Breast epithelium (tissue), 4 donors: ENCODE data around the gene PRKN. TPM values are rescaled to one million over a fixed set of nuclear protein-coding genes. Genes with fewer than 3 reads are reported as not detected.

Source experiments
- DNase-seq, 2 donors: peaks; one replicate each; pipeline ENCODE4 v3.0.0-alpha.2; 2019; ENCODE audit warnings: low spot score in 2 of 2
- H3K27ac ChIP-seq, 2 donors: fragments of 200-600 bp; sonication (generic) in 1 of 2; one replicate each; pipeline ENCODE4 v1.5.1; 2016 to 2019; ENCODE audit warnings: mild to moderate bottlenecking in 1 of 2
- H3K27me3 ChIP-seq, 2 donors: fragments of 200-600 bp; sonication (generic) in 1 of 2; one replicate each; pipeline versions ENCODE4 v1.5.1 to v1.6.0; 2017 to 2019; ENCODE audit warnings: control low read depth in 1 of 2, mild to moderate bottlenecking in 1 of 2
- H3K36me3 ChIP-seq: fragments of 200-600 bp; one replicate; pipeline ENCODE4 v1.5.1; 2019
- H3K4me1 ChIP-seq, 2 donors: fragments of 200-600 bp; sonication (generic); one replicate each; pipeline ENCODE4 v1.5.1; 2016 to 2019; ENCODE audit warnings: control low read depth in 1 of 2
- H3K4me3 ChIP-seq, 3 donors: fragments of 200-600 bp; sonication (generic); 1 replicate in 2 of 3; 2 replicates in 1 of 3; pipeline ENCODE4 v1.5.1; 2016 to 2019; ENCODE audit warnings: mild to moderate bottlenecking in 3 of 3, moderate library complexity in 2 of 3
- H3K9me3 ChIP-seq, 2 donors: fragments of 200-600 bp; sonication (generic) in 1 of 2; one replicate each; pipeline ENCODE4 v1.5.1; 2016 to 2019; ENCODE audit warnings: control low read depth in 1 of 2
- CTCF ChIP-seq, 3 donors: fragments of 450-650 bp; IDR thresholded peaks; one replicate each; pipeline ENCODE4 v1.5.1; 2016 to 2017; ENCODE audit warnings: antibody characterized with exemption in 3 of 3, mild to moderate bottlenecking in 3 of 3, moderate library complexity in 3 of 3
- POLR2A ChIP-seq: fragments of 450-650 bp; IDR thresholded peaks from one replicate; pipeline ENCODE4 v1.6.1; 2016; ENCODE audit warnings: antibody characterized with exemption, mild to moderate bottlenecking, moderate library complexity
- POLR2AphosphoS5 ChIP-seq, 3 donors: sonication (generic); formaldehyde crosslinking; IDR thresholded peaks; one replicate each; pipeline ENCODE4 v1.6.1; 2017; ENCODE audit warnings: antibody characterized with exemption in 3 of 3
- intact Hi-C: fragments of 100-400 bp; cut with DNase I; formaldehyde crosslinking; loops from one replicate; pipeline ENCODE4 v1.15.1; 2023; ENCODE audit warnings: low total_unique reads
- total RNA-seq, 3 donors: library from RNA; depleted of rRNA; stranded (reverse); fragments of >200 nt; gene quantifications; one replicate each; pipeline ENCODE4 v1.1.0, GENCODE V29; 2016

PRKN gene
- total RNA-seq, 3 donors from 2014 or later = 7.2 to 19.0 (median 11.2) TPM

GRCh38 chr6:161353208-161353613 lies 1374.4 kb downstream of the PRKN start:
- DNase-seq = no peak
- TF ChIP-seq POLR2A (no peak), POLR2AphosphoS5 (IDR thresholded peaks at IDR 0.05) (no peak), CTCF (IDR thresholded peaks at IDR 0.05) (no peak)
- H3K27me3 ChIP-seq = no peaks in the 10 kb centered on the region
- H3K36me3 ChIP-seq = no peaks in the 10 kb centered on the region
- H3K9me3 ChIP-seq = no peaks in the 10 kb centered on the region
- H3K27ac ChIP-seq = no peak overlapping the region
- intact Hi-C loops = no loop called here
- no peak overlapping the region for H3K4me3 ChIP-seq
- H3K4me1 ChIP-seq = no peaks in the 10 kb centered on the region

- Histone ChIP-seq H3K27ac (no peak overlapping the region), H3K4me3 (no peak overlapping the region), H3K36me3 (no peaks in the 10 kb centered on the region), H3K27me3 (no peaks in the 10 kb centered on the region), H3K9me3 (no peaks in the 10 kb centered on the region), H3K4me1 (no peaks in the 10 kb centered on the region)
- DNase-seq = no peak
- intact Hi-C loops = no loop called here
- TF ChIP-seq POLR2AphosphoS5 (IDR thresholded peaks at IDR 0.05) = no peak
These were observed 1375.7 kb downstream of the PRKN start for GRCh38 chr6:161351858-161352257.

- DNase-seq = no peak
- Histone ChIP-seq H3K4me3 (no peak overlapping the region), H3K4me1 (no peaks in the 10 kb centered on the region), H3K9me3 (no peaks in the 10 kb centered on the region), H3K36me3 (no peaks in the 10 kb centered on the region), H3K27ac (no peak overlapping the region), H3K27me3 (no peaks in the 10 kb centered on the region)
- intact Hi-C loops = no loop called here
- TF ChIP-seq POLR2A = no peak
- TF ChIP-seq CTCF (IDR thresholded peaks at IDR 0.05) = no peak
- TF ChIP-seq POLR2AphosphoS5 (IDR thresholded peaks at IDR 0.05) = no peak
These were observed 1377.7 kb downstream of the PRKN start for GRCh38 chr6:161349886-161350285.

GRCh38 chr6:161348628-161348994 lies 1379.0 kb downstream of the PRKN start:
- no peaks in the 10 kb centered on the region for H3K4me1 ChIP-seq
- intact Hi-C loops = no loop called here
- DNase-seq = no peak
- H3K9me3 ChIP-seq = no peaks in the 10 kb centered on the region
- H3K27me3 ChIP-seq = no peaks in the 10 kb centered on the region
- H3K4me3 ChIP-seq = no peak overlapping the region
- no peak overlapping the region for H3K27ac ChIP-seq
- TF ChIP-seq CTCF (IDR thresholded peaks at IDR 0.05) (no peak), POLR2AphosphoS5 (IDR thresholded peaks at IDR 0.05) (no peak), POLR2A (no peak)
- H3K36me3 ChIP-seq = no peaks in the 10 kb centered on the region

GRCh38 chr6:161347988-161348627 lies 1379.5 kb downstream of the PRKN start:
- H3K27ac ChIP-seq = no peak overlapping the region
- intact Hi-C loops = no loop called here
- H3K27me3 ChIP-seq = no peaks in the 10 kb centered on the region
- no peaks in the 10 kb centered on the region for H3K9me3 ChIP-seq
- no peaks in the 10 kb centered on the region for H3K4me1 ChIP-seq
- TF ChIP-seq CTCF (IDR thresholded peaks at IDR 0.05) = no peak
- TF ChIP-seq POLR2A = no peak
- no peak for TF ChIP-seq POLR2AphosphoS5 (IDR thresholded peaks at IDR 0.05)
- H3K36me3 ChIP-seq = no peaks in the 10 kb centered on the region
- DNase-seq = no peak
- H3K4me3 ChIP-seq = no peak overlapping the region

- TF ChIP-seq CTCF (IDR thresholded peaks at IDR 0.05) = no peak
- no peak for TF ChIP-seq POLR2A
- no peak for TF ChIP-seq POLR2AphosphoS5 (IDR thresholded peaks at IDR 0.05)
- no peak for DNase-seq
- H3K27me3 ChIP-seq = no peaks in the 10 kb centered on the region
- no peaks in the 10 kb centered on the region for H3K9me3 ChIP-seq
- intact Hi-C loops = no loop called here
- H3K4me1 ChIP-seq = no peaks in the 10 kb centered on the region
- no peak overlapping the region for H3K4me3 ChIP-seq
- H3K27ac ChIP-seq = no peak overlapping the region
- H3K36me3 ChIP-seq = no peaks in the 10 kb centered on the region
These were observed 1380.4 kb downstream of the PRKN start for GRCh38 chr6:161347125-161347524.
